ENCODE data around the gene ARL4D.

DNA sequence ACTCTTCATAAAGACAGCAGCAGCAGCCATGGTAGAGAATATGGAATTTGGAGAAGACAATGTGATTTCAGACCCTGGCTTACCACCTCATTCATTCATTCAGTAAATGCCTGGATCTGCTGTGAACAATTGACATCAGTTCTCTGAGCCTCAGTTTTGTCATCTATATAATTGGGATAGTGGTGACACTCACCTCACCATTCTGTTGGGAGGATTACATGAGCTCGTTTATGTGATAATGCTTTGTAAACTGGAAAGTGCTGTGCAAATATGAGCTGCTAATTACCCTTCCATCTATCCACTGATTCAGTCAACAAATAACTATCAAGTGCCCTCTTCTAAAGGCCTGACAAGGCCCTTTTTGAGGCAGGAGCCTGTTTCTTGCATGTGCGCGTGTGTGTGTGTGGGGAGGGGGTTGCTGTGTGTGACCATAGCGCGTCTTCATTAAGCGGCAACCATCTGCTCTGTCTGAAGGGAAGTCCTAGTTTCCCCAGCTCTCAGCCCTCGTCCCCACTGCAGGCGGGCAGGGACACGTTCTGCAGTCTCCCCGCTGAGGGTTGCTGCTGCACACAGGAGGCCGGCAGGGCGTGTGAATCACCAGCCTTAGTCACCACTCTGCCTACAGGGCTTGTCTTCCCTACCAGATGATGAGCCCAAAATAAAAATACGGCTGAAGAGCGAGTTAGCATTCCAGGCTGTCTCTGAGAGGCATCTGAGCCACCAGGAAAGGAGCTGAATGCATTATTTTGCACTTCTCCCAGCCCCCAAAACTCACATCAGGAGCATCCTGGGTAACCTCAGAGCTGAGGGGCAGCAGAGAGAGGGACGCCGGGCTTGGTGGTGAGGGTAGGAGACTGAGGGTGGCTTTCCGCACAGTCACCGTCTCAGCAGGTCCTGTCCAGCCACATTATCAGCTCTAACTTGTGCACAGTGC is 19.9 kb downstream of the ARL4D start:
- TF ChIP-seq GATA2 (IDR thresholded peaks at IDR 0.05; ENCODE audit: low read depth, low read length), result no peak
- TF ChIP-seq GATA3 (IDR thresholded peaks at IDR 0.05; ENCODE audit: low read depth, low read length), result no peak

Measured in SH-SY5Y (cell line).